Osteoblast (primary cell): Measurements from ENCODE around the gene PPP2R3B. TPM values are rescaled to one million over a fixed set of nuclear protein-coding genes. Genes with fewer than 3 reads are reported as not detected.
"Not testable (repeated sequence)": the region's sequence is repeated elsewhere in the genome, so short reads cannot be mapped to it uniquely, and the experiment has no call there.

Experiments used
- DNase-seq: peaks from one replicate; pipeline ENCODE4 v3.0.0; 2011; ENCODE audit warnings: low spot score, mixed read lengths; ENCODE audit not compliant: insufficient read length; ENCODE audit errors: missing footprints
- H2AFZ ChIP-seq: 2 replicates; pipeline ENCODE4 v1.6.0; 2011; ENCODE audit warnings: mild to moderate bottlenecking, low read length
- H3K27ac ChIP-seq: 2 replicates; pipeline ENCODE4 v1.5.1; 2011; ENCODE audit warnings: mild to moderate bottlenecking, low read depth, low read length, moderate library complexity
- H3K27me3 ChIP-seq: 2 replicates; pipeline ENCODE4 v1.6.0; 2012; ENCODE audit warnings: mild to moderate bottlenecking, control low read depth, inconsistent platforms, low read length, moderate library complexity; ENCODE audit not compliant: insufficient read depth
- H3K36me3 ChIP-seq: 2 replicates; pipeline ENCODE4 v1.5.1; 2011; ENCODE audit warnings: mild to moderate bottlenecking, low read length, control low read depth, moderate library complexity; ENCODE audit not compliant: insufficient read depth
- H3K4me1 ChIP-seq: 2 replicates; pipeline ENCODE4 v1.5.1; 2011; ENCODE audit warnings: mild to moderate bottlenecking, low read length, control low read depth, moderate library complexity; ENCODE audit not compliant: insufficient read depth
- H3K4me2 ChIP-seq: 2 replicates; pipeline ENCODE4 v1.6.0; 2011; ENCODE audit warnings: mild to moderate bottlenecking, low read length; ENCODE audit not compliant: insufficient read depth
- H3K4me3 ChIP-seq: fragments of 200-600 bp; sonication (generic); 3 replicates; pipeline ENCODE4 v1.5.1; 2012; ENCODE audit warnings: mild to moderate bottlenecking, low read length, inconsistent platforms; ENCODE audit not compliant: insufficient read depth
- H3K79me2 ChIP-seq: 2 replicates; pipeline ENCODE4 v1.6.0; 2012; ENCODE audit warnings: mild to moderate bottlenecking, low read length, control low read depth, inconsistent platforms; ENCODE audit not compliant: insufficient read depth
- H3K9me3 ChIP-seq: 2 replicates; pipeline ENCODE4 v1.5.1; 2011; ENCODE audit warnings: low read depth, low read length, control low read depth
- H4K20me1 ChIP-seq: 2 replicates; pipeline ENCODE4 v1.6.0; 2012; ENCODE audit warnings: mild to moderate bottlenecking, low read length, control low read depth; ENCODE audit not compliant: insufficient read depth
- total RNA-seq: library from RNA; depleted of rRNA; stranded (reverse); fragments of >200 nt; gene quantifications from 2 replicates; pipeline ENCODE4 v1.2.3, GENCODE V29; 2012
- TF ChIP-seq, protein P1 (sequence below): IDR thresholded peaks from 2 replicates; pipeline ENCODE4 v1.5.1; 2011; ENCODE audit warnings: mild to moderate bottlenecking, low read depth, low read length, moderate library complexity; ENCODE audit errors: extremely low read depth

Gene PPP2R3B
- total RNA-seq, 1 donor: 13.4 TPM

DNA sequence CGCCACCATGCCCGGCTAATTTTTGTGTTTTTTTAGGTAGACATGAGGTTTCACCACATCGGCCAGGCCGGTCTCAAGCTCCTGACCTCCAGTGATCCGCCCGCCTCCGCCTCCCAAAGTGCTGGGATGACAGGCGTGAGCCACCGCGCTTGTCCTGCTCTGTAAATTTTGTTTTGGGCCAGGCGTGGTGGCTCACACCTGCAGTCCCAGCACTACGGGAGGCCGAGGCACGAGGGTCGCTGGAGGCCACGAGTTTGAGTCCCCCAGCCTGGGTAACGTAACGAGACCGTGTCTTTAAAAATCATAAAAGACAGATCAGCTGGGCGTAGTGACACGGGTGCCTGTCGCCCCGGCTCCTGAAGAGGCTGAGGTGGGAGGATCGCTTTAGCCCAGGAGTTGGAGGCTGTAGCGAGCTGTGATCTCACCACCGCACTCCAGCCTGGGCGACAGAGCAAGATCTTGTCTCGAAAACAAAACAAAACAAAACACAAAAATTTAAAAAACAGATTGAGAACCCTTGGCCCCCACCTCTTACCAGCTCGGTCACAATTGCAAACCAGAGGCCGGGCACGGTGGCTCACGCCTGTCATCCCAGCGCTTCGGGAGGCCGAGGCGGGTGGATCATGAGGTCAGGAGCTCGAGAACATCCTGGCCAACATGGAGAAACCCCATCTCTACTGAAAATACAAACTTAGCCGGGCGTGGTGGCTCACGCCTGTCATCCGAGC is 34.0 kb upstream of the PPP2R3B start:
- no peak for DNase-seq
- H3K4me3 ChIP-seq: no peak overlapping the region
- no peaks in the 10 kb centered on the region for H3K27me3 ChIP-seq
- TF ChIP-seq, protein P1, sequence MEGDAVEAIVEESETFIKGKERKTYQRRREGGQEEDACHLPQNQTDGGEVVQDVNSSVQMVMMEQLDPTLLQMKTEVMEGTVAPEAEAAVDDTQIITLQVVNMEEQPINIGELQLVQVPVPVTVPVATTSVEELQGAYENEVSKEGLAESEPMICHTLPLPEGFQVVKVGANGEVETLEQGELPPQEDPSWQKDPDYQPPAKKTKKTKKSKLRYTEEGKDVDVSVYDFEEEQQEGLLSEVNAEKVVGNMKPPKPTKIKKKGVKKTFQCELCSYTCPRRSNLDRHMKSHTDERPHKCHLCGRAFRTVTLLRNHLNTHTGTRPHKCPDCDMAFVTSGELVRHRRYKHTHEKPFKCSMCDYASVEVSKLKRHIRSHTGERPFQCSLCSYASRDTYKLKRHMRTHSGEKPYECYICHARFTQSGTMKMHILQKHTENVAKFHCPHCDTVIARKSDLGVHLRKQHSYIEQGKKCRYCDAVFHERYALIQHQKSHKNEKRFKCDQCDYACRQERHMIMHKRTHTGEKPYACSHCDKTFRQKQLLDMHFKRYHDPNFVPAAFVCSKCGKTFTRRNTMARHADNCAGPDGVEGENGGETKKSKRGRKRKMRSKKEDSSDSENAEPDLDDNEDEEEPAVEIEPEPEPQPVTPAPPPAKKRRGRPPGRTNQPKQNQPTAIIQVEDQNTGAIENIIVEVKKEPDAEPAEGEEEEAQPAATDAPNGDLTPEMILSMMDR: no peak
- no peaks in the 10 kb centered on the region for H3K4me1 ChIP-seq
- H2AFZ ChIP-seq: no peak overlapping the region
- no peaks in the 10 kb centered on the region for H4K20me1 ChIP-seq
- H3K9me3 ChIP-seq: no peaks in the 10 kb centered on the region
- H3K4me2 ChIP-seq: no peak overlapping the region
- H3K27ac ChIP-seq: no peak overlapping the region
- no peaks in the 10 kb centered on the region for H3K79me2 ChIP-seq
- H3K36me3 ChIP-seq: no peaks in the 10 kb centered on the region

DNA sequence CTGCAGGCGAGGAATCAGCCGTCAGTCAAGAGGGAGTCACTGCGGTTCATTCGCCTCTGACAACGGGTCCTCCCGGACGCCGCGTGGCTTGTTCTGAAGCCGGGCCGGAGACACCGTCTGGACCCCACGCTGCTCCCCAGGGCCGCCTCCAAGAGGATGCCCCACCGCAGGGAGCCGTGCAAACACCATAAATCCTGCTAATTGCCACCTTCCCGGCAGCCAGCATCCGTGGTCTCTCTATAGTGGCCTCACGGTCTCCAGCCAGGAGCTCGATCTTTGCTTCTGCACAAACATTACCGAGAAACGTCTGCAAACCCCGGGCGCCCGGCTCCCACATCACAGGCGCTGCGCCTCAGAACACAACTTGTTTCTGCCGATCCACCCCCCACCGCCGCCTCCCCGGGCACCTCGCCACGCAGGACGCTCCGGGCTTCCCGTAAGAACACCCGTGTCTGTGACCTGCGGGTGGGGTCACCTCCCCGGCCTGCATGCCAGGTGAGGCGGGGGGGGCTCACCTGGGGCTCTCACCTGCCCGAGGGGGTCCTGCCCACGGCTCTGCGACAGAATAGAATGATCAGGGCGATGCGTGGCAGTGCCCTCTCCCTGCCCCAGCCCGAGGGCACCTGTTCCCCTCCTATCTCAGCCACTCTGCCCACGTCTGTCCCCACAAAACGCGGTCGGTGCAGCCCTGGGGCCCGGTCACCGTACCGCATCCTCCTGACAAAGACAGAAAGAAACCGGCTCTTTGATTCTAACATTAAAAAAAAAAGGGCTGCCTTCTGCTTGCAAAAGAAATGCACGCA is 32.4 kb upstream of the PPP2R3B start:
- H2AFZ ChIP-seq: no peak overlapping the region
- TF ChIP-seq, protein P1: no peak
- no peaks in the 10 kb centered on the region for H3K9me3 ChIP-seq
- no peaks in the 10 kb centered on the region for H4K20me1 ChIP-seq
- no peaks in the 10 kb centered on the region for H3K79me2 ChIP-seq
- no peaks in the 10 kb centered on the region for H3K4me1 ChIP-seq
- H3K36me3 ChIP-seq: no peaks in the 10 kb centered on the region
- no peaks in the 10 kb centered on the region for H3K27me3 ChIP-seq
- DNase-seq: peak; percentile 81
- no peak overlapping the region for H3K4me3 ChIP-seq
- no peak overlapping the region for H3K4me2 ChIP-seq
- no peak overlapping the region for H3K27ac ChIP-seq

DNA sequence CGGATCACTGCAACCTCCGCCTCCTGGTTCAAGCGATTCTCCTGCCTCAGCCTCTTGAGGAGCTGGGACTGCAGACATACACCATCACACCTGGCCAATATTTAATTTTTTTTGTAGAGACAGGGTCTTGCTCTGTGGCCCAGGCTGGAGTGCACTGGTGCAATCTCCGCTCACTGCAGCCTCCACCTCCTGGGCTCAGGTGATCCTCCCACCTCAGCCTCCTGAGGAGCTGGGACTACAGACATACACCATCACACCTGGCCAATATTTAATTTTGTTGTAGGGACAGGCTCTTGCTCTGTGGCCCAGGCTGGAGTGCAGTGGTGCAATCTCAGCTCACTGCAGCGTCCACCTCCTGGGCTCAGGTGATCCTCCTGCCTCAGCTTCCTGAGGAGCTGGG is 28.8 kb upstream of the PPP2R3B start:
- not testable (repeated sequence) for H3K27me3 ChIP-seq, H3K9me3 ChIP-seq, H3K4me2 ChIP-seq, H2AFZ ChIP-seq, H3K27ac ChIP-seq, H3K79me2 ChIP-seq, H3K4me3 ChIP-seq, H3K4me1 ChIP-seq, H4K20me1 ChIP-seq, DNase-seq, H3K36me3 ChIP-seq

DNA sequence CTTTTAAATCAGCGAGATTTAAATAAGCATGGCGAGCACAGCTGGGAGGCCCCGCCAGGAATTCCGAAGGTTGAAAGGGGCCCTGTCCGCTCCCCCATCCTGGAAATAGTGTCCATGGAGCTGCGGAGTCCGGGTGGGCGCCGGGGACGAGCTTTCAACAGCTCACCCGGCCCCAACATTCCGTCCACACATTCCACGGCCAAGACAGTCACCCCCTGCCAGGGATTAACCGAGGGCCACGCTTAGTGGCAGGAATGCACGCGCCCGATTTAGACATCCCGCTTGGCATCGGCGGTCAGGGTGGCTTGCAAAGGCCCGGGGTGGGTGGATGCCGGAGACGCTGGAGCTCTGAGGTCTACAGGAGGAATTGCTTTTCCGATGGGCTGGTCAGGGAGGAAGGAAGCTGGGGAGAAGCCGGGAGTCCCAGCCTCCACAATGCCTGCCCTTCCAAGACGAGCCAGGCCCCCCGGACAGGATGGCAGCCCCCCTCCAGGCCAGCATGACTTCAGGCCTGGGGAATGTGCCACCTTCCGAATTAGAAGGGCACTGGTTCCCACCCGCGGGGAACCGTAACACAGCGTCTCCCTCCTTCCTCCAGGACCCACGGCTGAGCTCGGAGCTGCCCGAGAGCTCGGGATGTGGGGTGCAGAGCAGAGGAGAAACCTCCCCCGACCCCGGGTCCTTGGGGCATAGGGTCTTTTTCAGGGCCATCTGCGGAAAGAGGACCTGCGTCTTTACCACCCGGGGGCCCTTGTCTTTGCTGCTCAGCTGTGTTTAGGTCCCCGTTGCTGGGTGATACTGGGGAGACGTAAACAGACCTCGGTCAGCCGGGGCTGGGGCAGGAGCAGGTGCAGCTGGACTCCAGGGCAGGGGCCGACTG is 26.9 kb upstream of the PPP2R3B start:
- no peak overlapping the region for H3K27ac ChIP-seq
- peaks cover 3% of the 10 kb centered on the region for H3K4me1 ChIP-seq
- TF ChIP-seq, protein P1: no peak
- H3K36me3 ChIP-seq: no peaks in the 10 kb centered on the region
- no peaks in the 10 kb centered on the region for H3K79me2 ChIP-seq
- H4K20me1 ChIP-seq: no peaks in the 10 kb centered on the region
- H3K9me3 ChIP-seq: no peaks in the 10 kb centered on the region
- H3K27me3 ChIP-seq: no peaks in the 10 kb centered on the region
- DNase-seq: peak; percentile 84
- peak overlapping the region; percentile 49 for H3K4me3 ChIP-seq
- H3K4me2 ChIP-seq: peak overlapping the region; percentile 67
- peak overlapping the region; percentile 74 for H2AFZ ChIP-seq
